Mesendoderm (in vitro differentiated cells): ENCODE measurements around the gene ZNF71.
A peak's percentile ranks its signal among the peaks of the same experiment; 100 is the strongest.

Source experiments
- DNase-seq: peaks from one replicate; pipeline ENCODE4 v3.0.0; 2013
- H2AK5ac ChIP-seq: 2 replicates; pipeline ENCODE4 v1.6.1; 2013; ENCODE audit warnings: low read length, inconsistent platforms
- H2BK120ac ChIP-seq: 2 replicates; pipeline ENCODE4 v1.6.1; 2013; ENCODE audit warnings: low read depth, mild to moderate bottlenecking, low read length, moderate library complexity, mixed read lengths
- H2BK15ac ChIP-seq: replicated peaks from 2 replicates; pipeline ENCODE4 v1.6.1; 2013; ENCODE audit warnings: low read depth, mild to moderate bottlenecking, moderate library complexity
- H2BK5ac ChIP-seq: 2 replicates; pipeline ENCODE4 v1.6.1; 2013; ENCODE audit warnings: low read length, inconsistent platforms
- H3K18ac ChIP-seq: 2 replicates; pipeline ENCODE4 v1.6.1; 2013; ENCODE audit warnings: mild to moderate bottlenecking, low read length, mixed read lengths
- H3K23ac ChIP-seq: one replicate; pipeline ENCODE4 v1.6.1; 2013; ENCODE audit warnings: low read length
- H3K27ac ChIP-seq: 2 replicates; pipeline ENCODE4 v1.5.1; 2013; ENCODE audit warnings: low read depth, mild to moderate bottlenecking, inconsistent platforms, low read length, moderate library complexity
- H3K27me3 ChIP-seq: 2 replicates; pipeline ENCODE4 v1.6.1; 2013; ENCODE audit warnings: low read length, control low read depth, mild to moderate bottlenecking, inconsistent platforms; ENCODE audit not compliant: insufficient read depth, poor library complexity
- H3K36me3 ChIP-seq: 2 replicates; pipeline ENCODE4 v1.6.1; 2013; ENCODE audit warnings: low read length, inconsistent platforms; ENCODE audit not compliant: control insufficient read depth, insufficient read depth
- H3K4ac ChIP-seq: one replicate; pipeline ENCODE4 v1.6.1; 2013; ENCODE audit warnings: low read depth, mild to moderate bottlenecking, low read length, moderate library complexity
- H3K4me1 ChIP-seq: 2 replicates; pipeline ENCODE4 v1.6.1; 2013; ENCODE audit warnings: low read depth, low read length, inconsistent platforms; ENCODE audit not compliant: control insufficient read depth
- H3K4me2 ChIP-seq: 2 replicates; pipeline ENCODE4 v1.6.1; 2013; ENCODE audit warnings: low read length
- H3K4me3 ChIP-seq: 2 replicates; pipeline ENCODE4 v1.5.1; 2013; ENCODE audit warnings: mild to moderate bottlenecking, low read length
- H3K56ac ChIP-seq: one replicate; pipeline ENCODE4 v1.6.1; 2013; ENCODE audit warnings: low read length
- H3K79me1 ChIP-seq: 2 replicates; pipeline ENCODE4 v1.6.1; 2013; ENCODE audit warnings: low read length, inconsistent platforms
- H3K79me2 ChIP-seq: 2 replicates; pipeline ENCODE4 v1.6.1; 2013; ENCODE audit warnings: mild to moderate bottlenecking, low read length; ENCODE audit not compliant: control insufficient read depth, insufficient read depth
- H3K9ac ChIP-seq: 2 replicates; pipeline ENCODE4 v1.6.1; 2013; ENCODE audit warnings: low read length, inconsistent platforms
- H4K5ac ChIP-seq: one replicate; pipeline ENCODE4 v1.6.1; 2013; ENCODE audit warnings: low read length
- H4K8ac ChIP-seq: one replicate; pipeline ENCODE4 v1.6.1; 2013; ENCODE audit warnings: low read depth, mild to moderate bottlenecking, control low read depth, low read length, moderate library complexity
- WGBS: extraction: QIAGEN DNeasy Blood & Tissue Kit; methylation state at CpG from one replicate; pipeline ENCODE4 v1.1.7; 2013; ENCODE audit warnings: low lambda C conversion rate, missing lambda C conversion rate; ENCODE audit not compliant: insufficient coverage; ENCODE audit errors: extremely low coverage; 5-methylcytosine and 5-hydroxymethylcytosine counted together

ZNF71 gene

GRCh38 chr19:56611288-56611687 lies 16.2 kb downstream of the ZNF71 start:
- Histone ChIP-seq H3K79me2 (peaks cover 5% of the 10 kb centered on the region), H2BK15ac (no peak overlapping the region), H3K36me3 (no peaks in the 10 kb centered on the region), H3K4me1 (no peaks in the 10 kb centered on the region), H4K8ac (no peak overlapping the region), H2BK5ac (no peak overlapping the region), H4K5ac (no peak overlapping the region), H3K79me1 (peaks cover 13% of the 10 kb centered on the region), H3K27me3 (no peaks in the 10 kb centered on the region), H3K56ac (no peak overlapping the region), H2BK120ac (no peak overlapping the region), H3K4me3 (no peak overlapping the region), H3K4me2 (no peak overlapping the region), H3K27ac (no peak overlapping the region), H3K23ac (no peak overlapping the region), H3K4ac (no peak overlapping the region), H3K18ac (no peak overlapping the region), H2AK5ac (no peak overlapping the region), H3K9ac (no peak overlapping the region)
- WGBS, result no CpG with 5 or more reads among the region's 8 CpGs
- peak; percentile 3 for DNase-seq

- no peak overlapping the region for H3K27ac ChIP-seq
- DNase-seq, result peak; percentile 7
- peaks cover 5% of the 10 kb centered on the region for H3K79me2 ChIP-seq
- H3K56ac ChIP-seq, result no peak overlapping the region
- H3K4me1 ChIP-seq, result no peaks in the 10 kb centered on the region
- peaks cover 16% of the 10 kb centered on the region for H3K79me1 ChIP-seq
- H3K27me3 ChIP-seq, result no peaks in the 10 kb centered on the region
- no peak overlapping the region for H4K5ac ChIP-seq
- no peak overlapping the region for H3K4me2 ChIP-seq
- H3K23ac ChIP-seq, result no peak overlapping the region
- H3K9ac ChIP-seq, result no peak overlapping the region
- H4K8ac ChIP-seq, result no peak overlapping the region
- no peak overlapping the region for H2BK5ac ChIP-seq
- H3K18ac ChIP-seq, result no peak overlapping the region
- WGBS, result no CpG with 5 or more reads among the region's 2 CpGs
- no peaks in the 10 kb centered on the region for H3K36me3 ChIP-seq
- H2BK120ac ChIP-seq, result no peak overlapping the region
- no peak overlapping the region for H2BK15ac ChIP-seq
- H3K4me3 ChIP-seq, result no peak overlapping the region
- no peak overlapping the region for H3K4ac ChIP-seq
- H2AK5ac ChIP-seq, result no peak overlapping the region
Observed at GRCh38 chr19:56612737-56613136, 17.6 kb downstream of the ZNF71 start.

- H3K9ac ChIP-seq, result no peak overlapping the region
- H3K4ac ChIP-seq, result no peak overlapping the region
- no peak overlapping the region for H3K4me3 ChIP-seq
- H2BK120ac ChIP-seq, result no peak overlapping the region
- WGBS, result no CpG with 5 or more reads among the region's 5 CpGs
- no peak overlapping the region for H2BK15ac ChIP-seq
- H3K23ac ChIP-seq, result no peak overlapping the region
- no peak overlapping the region for H3K18ac ChIP-seq
- no peak for DNase-seq
- no peak overlapping the region for H2AK5ac ChIP-seq
- H3K79me1 ChIP-seq, result peaks cover 13% of the 10 kb centered on the region
- H3K4me1 ChIP-seq, result no peaks in the 10 kb centered on the region
- no peak overlapping the region for H2BK5ac ChIP-seq
- H4K8ac ChIP-seq, result no peak overlapping the region
- peaks cover 5% of the 10 kb centered on the region for H3K79me2 ChIP-seq
- no peak overlapping the region for H4K5ac ChIP-seq
- no peaks in the 10 kb centered on the region for H3K36me3 ChIP-seq
- no peak overlapping the region for H3K27ac ChIP-seq
- no peaks in the 10 kb centered on the region for H3K27me3 ChIP-seq
- no peak overlapping the region for H3K56ac ChIP-seq
- H3K4me2 ChIP-seq, result no peak overlapping the region
Observed at GRCh38 chr19:56613639-56614038, 18.5 kb downstream of the ZNF71 start.

GRCh38 chr19:56617531-56617930 lies 22.4 kb downstream of the ZNF71 start:
- Histone ChIP-seq H3K27ac (no peak overlapping the region), H4K8ac (no peak overlapping the region), H3K4me3 (no peak overlapping the region), H3K79me2 (peaks cover 4% of the 10 kb centered on the region), H3K18ac (no peak overlapping the region), H2BK15ac (no peak overlapping the region), H3K4me2 (no peak overlapping the region), H2BK120ac (no peak overlapping the region), H2AK5ac (no peak overlapping the region), H3K56ac (no peak overlapping the region), H3K79me1 (peaks cover 9% of the 10 kb centered on the region), H3K36me3 (no peaks in the 10 kb centered on the region), H3K4me1 (no peaks in the 10 kb centered on the region), H3K9ac (no peak overlapping the region), H3K27me3 (no peaks in the 10 kb centered on the region), H3K4ac (no peak overlapping the region), H4K5ac (no peak overlapping the region), H2BK5ac (no peak overlapping the region), H3K23ac (no peak overlapping the region)
- no peak for DNase-seq
- WGBS, result no CpG with 5 or more reads among the region's 8 CpGs

GRCh38 chr19:56619121-56619520 lies 24.0 kb downstream of the ZNF71 start:
- no CpG with 5 or more reads among the region's 8 CpGs for WGBS
- Histone ChIP-seq H2AK5ac (no peak overlapping the region), H3K18ac (no peak overlapping the region)

GRCh38 chr19:56622374-56622773 lies 27.3 kb downstream of the ZNF71 start:
- Histone ChIP-seq H2BK5ac (no peak overlapping the region), H3K4me2 (no peak overlapping the region), H3K36me3 (no peaks in the 10 kb centered on the region)

More at GRCh38 chr19:56619121-56619520, 24.0 kb downstream of the ZNF71 start:
- H3K27ac ChIP-seq, result no peak overlapping the region
- H2BK5ac ChIP-seq, result no peak overlapping the region
- H4K8ac ChIP-seq, result no peak overlapping the region
- no peak overlapping the region for H2BK15ac ChIP-seq
- no peaks in the 10 kb centered on the region for H3K79me2 ChIP-seq
- no peak overlapping the region for H2BK120ac ChIP-seq
- H3K79me1 ChIP-seq, result peaks cover 3% of the 10 kb centered on the region
- no peak overlapping the region for H3K4me3 ChIP-seq
- no peaks in the 10 kb centered on the region for H3K4me1 ChIP-seq
- H3K9ac ChIP-seq, result no peak overlapping the region
- DNase-seq, result no peak
- no peak overlapping the region for H4K5ac ChIP-seq
- H3K23ac ChIP-seq, result no peak overlapping the region
- no peak overlapping the region for H3K56ac ChIP-seq
- no peak overlapping the region for H3K4me2 ChIP-seq
- no peaks in the 10 kb centered on the region for H3K36me3 ChIP-seq
- no peaks in the 10 kb centered on the region for H3K27me3 ChIP-seq
- H3K4ac ChIP-seq, result no peak overlapping the region

More at GRCh38 chr19:56622374-56622773, 27.3 kb downstream of the ZNF71 start:
- Histone ChIP-seq H3K27me3 (no peaks in the 10 kb centered on the region), H3K4me1 (no peaks in the 10 kb centered on the region), H4K5ac (no peak overlapping the region), H2AK5ac (no peak overlapping the region), H3K23ac (no peak overlapping the region), H3K9ac (no peak overlapping the region), H3K27ac (no peak overlapping the region), H4K8ac (no peak overlapping the region), H3K18ac (no peak overlapping the region), H3K4me3 (no peak overlapping the region), H3K79me2 (no peaks in the 10 kb centered on the region), H3K4ac (no peak overlapping the region), H3K79me1 (no peaks in the 10 kb centered on the region), H2BK15ac (no peak overlapping the region), H3K56ac (no peak overlapping the region), H2BK120ac (no peak overlapping the region)
- no peak for DNase-seq
- no CpG with 5 or more reads among the region's 37 CpGs for WGBS
